ENCODE measurements around the gene ZFP1.

The ZFP1 gene

DNA sequence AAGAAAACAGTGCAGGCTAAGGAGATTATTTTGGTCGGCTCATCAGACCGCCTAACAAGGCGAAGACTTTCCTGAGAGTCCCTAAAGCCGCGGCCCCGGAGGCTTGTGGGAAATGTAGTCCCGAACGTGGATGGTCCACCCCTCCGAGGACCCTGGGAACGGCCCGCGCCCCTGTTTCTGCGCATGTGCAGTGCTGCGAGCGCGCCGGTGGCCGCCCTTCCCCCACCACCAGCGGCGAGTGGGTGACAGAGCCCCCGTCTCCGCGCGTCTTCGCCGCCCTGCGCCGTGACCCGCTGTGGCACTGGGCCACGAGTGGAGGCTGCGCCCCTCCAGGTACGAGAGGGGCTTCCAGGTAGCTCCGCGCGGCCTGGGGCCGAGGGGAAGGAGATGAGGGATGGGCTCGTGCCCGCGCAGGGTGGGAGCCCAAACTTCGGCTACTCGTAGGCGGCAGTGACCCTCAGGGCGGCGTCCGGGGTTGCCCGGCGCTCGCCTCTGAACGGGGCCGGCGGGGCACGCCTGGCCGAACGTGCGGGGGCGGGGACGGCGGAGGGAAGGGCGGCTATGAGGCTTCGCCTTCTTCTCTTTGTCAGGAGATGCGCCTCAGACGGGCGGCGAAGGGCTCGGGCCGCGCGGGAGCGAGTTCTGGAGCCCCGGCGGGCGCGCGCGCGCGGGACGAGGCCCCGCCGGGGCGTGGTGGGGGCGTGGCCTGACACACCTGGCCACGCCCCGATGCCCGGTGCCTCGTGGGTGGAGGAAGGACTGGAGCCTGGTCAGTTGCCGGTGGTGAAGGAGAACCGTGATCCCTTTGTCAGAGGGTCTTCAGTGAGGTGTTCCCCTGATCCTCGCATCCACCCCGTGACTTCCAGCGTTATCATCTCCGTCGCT, at the start of gene ZFP1:
Gene ZFP1, plus strand, starts transcription at position 214 of the 885 bp plus-strand sequence. CDS start 4,428 bp downstream, outside the sequence.
- peak; percentile 95 for DNase-seq

DNA sequence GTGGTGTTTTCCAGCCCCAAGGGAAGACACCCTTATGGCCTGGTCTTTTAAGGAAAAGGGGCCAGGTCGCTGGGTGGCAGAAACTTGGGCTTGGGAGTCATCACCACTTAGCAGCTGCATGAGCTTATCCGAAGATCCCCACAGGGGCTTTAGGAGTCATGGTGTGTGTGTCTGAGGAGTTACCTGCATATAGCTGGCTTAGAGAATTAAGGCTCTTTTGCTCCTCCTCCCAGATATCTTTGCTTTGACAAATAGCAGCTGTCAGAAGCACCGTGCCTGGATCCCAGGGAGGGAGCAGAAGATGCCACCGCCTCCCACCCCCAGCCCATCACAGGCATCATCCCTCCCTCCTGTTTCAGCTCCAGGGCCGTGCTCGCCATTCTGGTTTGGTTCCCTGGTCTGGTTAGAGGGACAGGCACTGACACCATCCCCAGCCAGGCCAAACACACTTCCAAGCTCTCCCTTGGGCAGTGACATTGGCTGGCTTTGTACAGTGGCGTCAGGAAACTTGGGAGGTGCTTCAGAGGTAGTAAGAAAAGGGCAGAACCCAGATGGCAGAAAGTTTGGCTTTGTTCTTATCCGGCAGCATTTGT, 49.2 kb upstream of the ZFP1 start:
- no peak for DNase-seq

DNA sequence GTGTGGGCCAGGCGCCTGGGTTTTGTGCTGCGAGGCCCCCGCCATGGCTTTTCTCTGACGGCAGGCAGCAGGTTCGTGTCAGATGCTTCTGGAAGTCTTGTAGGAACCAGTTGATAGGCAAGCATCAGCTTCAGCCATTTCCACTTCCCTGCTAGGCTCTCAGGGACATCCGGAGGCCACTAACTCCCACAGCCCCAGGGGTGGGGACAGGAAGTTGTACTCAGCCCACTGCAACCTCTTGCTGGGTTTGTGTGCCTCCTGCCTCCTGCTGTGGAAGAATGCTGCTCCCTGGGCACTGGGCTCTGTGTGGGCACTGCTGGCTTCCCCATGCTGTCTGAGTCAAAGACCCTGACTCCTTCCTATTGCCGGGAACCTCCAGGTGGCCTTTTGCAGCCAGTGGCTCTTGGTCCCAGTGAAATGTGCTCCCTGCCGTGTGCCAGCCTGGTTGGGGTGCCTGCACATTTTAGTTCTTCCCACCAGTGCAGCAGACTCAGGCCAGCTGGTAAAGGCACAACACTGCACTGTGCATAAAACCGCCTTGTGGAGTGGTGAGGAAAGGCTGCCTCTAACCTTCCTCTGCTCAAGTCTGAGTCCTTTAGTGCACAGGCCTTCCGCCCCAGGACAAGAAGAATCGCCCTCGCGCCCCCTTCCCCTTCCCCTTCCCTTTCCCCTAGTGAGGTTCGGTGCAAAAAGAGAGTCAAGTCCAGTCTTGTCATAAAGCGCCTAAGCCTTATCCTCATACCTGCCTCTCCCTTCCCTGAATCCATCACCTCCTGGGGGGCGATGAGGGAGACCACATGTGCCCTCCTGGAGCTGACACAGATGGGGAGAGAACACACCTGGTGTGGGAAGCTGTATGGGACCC, 48.4 kb upstream of the ZFP1 start:
- DNase-seq, result no peak

DNA sequence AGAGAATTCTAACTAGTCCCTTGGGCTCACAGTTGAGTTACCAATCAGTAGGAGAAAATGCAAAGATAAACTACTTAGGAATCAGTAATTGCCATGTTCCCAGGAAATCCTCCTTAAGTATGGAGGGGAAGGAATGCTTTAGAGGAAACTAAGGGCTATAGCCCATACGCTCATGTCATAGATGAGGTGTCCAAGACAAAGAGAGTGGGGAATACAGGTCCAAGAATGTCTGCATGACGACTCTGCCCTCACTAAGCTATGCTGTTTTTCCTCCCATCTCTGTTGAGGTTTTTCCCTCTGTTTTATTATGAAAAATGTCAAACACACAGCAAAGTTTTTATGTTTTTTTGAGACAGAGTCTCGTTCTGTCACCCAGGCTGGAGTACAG, 47.7 kb upstream of the ZFP1 start:
- DNase-seq, result no peak

DNA sequence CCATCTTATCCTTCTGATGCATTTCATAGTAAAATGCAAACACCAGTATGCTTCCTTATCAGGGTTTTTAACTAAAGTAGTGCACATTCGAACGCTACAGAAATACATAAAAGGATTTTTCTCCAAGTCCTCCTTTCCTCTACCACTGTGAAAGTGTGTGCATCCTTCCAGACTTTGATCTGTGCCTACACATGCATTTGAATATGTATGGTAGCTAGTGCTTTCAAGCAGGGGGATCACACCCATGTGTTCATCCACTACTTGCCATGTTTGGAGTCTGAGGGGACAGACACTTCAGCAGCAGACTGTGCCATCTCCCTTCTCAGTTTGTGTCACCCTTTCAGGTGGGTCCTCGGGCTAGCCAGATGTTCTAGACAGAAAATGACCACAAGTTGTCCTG, 46.7 kb upstream of the ZFP1 start:
- DNase-seq, result no peak

DNA sequence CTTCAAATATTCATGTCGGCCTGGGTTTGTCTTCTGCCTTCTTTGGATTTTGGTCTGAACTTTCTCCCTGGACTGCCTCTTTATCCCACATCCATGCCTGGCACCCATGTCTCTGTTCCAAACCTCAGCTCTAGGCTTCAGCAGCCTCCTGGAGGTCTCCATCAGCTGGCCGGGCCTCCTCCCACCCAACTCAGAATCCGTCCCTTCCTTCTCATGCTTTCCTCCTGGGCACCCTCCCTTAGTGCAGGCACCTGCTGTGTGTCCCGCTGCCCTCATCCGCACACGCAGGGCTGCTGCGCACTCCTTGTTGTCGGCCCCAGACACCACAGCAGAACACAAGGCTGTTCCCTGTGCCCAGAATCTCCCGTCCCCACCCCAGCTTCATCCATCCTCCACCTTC, 45.7 kb upstream of the ZFP1 start:
- no peak for DNase-seq

DNA sequence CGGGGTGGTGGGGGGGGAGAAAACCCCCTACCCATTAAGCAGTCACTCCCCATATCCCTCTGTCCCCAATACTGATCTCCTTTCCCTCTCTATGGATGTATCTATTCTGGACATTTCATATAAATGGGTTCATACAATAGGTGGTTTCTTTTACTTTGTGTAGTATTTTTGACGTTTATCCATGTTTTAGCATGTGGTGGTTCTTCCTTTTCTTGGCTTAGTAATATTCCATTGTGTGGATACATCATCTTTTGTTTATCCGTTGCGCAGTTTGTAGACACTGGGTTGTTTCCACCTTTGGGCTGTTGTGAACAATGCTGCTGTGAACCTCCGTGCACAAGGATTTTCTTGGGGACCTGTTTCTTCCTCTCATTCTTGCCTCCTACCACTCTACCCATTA, 44.3 kb upstream of the ZFP1 start:
- no peak for DNase-seq

DNA sequence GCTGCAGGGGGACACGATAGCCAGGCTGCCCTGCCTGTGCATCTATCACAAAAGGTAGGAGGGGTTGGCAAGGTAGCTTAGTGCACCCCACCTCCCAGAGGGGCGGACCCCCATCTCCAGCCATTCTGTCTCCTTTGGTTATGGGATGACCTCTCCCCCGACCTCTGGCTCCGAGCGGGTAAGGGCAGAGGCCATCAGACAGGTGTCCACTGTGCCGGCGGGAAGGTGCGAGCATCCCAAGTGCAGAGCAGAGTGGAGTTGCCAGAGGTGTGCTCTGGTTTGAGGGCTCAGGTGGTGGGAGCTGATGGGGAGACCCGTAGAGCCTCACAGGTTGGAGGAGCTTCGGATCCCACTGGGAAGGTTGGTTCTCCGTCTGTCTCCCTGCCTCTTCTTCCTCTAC, 43.5 kb upstream of the ZFP1 start:
- no peak for DNase-seq

DNA sequence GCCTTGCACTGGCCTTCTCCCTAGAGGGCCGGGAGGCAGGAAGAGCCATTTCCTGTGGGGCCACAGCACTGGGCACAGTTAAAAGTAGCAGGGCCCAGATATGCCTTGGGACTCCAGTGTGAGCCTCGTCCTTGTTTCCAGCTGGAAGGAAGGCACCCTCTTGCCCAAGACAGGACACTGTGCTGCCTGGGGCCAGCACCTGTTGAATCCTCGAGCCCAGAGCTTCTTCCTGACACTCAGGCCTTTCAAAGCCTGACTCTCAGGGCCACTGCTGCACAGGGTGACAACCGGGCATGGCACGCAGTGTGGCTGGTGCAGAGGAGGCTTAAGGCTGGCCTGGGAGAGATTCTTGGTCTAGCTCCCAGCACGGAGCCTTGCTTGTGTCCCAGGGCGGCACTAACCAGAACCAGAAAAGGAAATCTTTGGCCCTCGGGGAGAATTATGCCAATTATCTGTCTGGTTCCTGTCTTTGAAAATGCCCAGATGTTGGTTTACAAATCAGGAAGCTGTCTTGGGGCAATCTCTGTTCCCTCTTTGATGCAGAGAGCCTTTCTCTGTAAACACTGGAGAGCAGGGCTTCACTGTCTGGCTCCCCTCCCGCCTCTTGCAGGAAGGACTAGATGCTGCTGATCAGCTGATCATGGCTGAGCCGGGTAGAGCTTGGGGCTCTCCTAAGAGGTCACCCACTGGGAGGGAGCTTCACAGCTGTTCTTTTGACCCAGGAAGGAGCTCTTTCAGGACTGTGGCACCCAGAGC, 42.8 kb upstream of the ZFP1 start:
- no peak for DNase-seq

DNA sequence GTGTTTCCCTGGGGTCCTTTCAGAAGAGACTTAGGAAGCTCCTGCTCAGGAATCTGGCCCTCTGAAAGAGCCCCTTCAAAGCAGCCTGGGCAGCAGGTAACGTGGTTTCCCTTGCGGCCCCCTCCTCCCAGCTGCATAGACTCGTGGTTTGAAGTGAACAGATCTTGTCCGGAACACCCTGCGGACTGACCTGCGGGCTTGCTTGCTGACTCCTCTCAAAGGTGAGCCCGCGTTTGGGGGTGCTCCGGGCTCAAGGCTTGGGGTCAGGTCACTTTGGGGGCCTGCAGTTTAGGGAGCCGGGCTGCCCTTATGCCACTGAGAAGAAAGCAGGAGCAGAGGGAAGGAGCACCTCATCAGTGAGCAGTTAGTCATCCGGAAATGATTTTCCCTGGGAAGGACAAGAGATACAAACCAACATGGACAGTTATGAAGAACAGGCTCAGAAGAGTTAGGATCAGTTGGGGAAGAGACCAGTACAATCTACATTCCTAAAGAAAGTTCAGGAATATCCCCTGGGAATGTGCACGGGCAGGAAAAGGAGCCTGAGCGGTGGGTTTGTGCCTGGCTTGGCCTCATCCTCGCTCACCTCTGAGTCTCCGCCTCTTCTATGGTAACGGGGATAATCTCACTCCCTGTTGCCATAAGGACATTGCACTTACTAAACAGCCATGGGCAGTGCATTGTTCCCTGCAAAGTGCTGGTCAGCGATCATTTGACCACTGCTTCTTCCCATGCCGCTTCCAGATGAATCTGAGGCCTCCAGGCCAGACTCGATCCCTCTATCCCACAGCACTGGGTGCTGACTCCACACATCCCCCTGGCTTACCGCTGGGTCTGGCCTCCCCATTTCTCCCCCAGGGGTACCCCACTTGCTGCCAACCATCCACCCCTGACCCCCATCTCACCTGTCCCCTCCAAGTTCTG, 41.7 kb upstream of the ZFP1 start:
- no peak for DNase-seq

DNA sequence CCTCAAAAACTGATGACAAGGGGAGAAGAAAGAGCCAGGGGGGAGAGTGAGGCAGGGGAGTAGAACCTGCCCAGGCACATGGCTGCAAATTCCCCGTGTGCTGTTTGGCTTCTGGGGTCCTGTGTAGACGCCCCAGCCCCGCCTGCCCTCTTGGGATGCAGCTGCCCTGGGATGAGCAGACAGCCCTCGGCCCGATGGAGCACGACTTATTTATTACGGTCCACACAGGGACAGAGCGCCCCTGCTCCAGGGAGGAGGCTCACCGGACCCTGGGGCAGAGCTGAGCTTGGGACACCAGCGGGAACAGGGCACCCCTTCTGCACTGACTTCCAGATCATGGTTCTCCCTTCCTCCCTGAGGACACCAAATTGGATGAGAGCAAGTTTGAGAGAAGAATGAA, 40.8 kb upstream of the ZFP1 start:
- no peak for DNase-seq

DNA sequence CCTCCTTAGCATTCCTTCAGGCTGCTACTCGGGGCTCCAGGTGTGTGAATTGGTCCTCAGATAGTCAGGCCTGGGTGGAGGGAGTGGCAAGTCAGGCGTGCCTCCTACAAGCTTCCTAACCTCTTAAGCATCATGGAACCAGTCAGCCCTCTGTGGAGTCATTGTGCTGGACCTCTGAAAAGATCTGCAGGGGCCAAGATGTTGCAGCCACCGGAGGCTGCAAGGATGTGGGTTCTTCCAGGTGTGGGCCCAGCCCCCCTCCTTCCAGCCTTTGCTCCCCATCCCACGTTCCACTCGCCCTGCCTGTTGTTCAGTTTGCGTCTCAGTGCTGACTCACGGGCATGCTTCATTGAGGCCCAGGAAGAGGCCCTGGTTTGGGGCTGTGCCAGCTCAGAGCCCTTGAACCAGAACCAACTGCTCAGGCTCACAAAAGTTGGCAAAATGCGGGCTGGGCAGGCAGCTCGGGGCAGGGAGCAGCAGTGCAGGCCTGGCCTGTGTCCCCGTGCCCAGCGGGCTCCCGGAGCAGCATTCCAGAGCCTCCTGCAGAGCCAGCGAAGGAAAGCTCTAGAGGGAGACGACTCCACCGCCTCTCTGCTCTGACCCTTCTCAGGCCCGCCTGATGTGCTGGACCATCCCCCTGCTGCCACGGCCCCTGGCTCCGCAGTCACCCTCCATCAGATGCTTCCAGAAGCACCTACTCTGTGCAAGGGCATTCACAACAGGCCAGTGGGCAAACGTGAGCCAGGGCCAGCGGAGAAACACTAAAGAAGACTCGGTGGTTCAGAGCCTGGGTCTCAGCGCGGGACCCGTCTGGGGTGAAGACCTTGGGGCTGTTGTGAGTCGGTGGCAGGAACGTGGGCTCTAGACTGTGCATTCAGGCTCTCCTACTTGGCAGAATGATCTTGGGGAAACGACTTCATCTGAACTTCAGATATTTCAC, 39.3 kb upstream of the ZFP1 start:
- peak; percentile 69 to 75 for DNase-seq

DNA sequence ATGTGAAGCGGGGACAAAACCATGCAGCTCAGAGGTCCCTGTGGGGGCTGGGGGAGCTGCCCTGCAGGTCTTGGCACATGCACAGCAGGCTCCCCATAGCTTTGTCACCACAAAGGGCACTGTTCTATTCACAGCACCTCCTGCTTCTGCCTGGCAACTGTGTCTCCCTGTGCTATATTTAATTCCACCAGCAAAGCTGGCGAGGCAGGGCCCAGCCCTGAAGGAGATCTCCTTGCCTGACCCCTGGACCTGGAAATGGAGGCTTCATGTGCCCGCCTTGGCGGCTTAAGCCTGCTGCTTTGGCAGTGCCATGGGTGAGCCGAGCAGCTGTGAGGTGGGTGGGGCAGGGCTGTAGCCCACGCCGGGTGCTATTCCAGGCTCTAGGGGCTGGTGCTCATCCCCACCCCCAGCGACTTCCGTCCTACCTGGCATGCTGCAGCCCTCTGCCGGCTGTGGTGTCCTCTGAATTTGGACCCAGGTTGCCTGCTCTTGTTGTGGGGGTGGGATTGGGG, 38.5 kb upstream of the ZFP1 start:
- DNase-seq, result no peak

DNA sequence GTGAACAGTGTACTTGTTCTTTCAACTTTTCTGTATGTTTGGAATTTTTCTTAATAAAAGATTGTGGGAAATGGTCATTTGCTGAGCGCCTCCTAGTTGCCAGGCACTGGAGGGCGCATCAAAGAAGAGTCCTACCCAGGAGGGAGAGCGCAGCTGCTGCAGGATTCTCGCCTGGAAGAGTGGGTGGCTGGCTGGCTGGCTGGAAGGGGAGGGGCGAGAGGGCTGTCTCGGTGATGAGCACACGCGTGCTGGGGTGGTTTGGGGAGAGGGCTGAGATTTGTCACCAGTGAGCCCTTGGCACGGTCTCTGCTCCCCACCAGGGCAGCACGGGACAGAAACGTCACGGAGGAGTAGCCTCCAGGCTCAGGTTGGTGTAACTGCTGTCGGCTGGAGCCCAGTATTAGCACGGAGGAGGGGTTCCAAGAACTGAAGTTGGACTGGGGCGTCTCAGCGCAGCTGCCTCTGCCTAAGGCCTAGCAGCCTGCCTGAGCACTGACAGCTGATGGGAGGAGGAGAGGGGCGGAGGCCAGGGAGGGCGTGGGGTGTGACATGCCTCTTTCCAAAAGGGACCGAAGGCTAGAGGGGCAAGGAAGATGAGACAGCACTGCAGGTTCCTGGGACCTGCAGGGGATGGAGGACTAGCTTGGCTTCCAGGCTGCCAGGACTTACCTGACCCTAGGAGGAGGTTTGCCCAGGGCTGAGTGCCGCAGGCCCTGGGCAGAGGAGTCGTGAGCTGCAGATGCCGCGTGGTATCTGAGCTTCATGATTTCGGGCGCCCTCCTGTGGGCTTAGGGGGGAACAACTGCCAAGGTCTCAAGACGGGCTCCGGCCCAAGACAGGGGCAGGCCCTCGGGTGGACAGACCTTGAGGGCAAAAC, 37.4 kb upstream of the ZFP1 start:
- peak; percentile 80 for DNase-seq

DNA sequence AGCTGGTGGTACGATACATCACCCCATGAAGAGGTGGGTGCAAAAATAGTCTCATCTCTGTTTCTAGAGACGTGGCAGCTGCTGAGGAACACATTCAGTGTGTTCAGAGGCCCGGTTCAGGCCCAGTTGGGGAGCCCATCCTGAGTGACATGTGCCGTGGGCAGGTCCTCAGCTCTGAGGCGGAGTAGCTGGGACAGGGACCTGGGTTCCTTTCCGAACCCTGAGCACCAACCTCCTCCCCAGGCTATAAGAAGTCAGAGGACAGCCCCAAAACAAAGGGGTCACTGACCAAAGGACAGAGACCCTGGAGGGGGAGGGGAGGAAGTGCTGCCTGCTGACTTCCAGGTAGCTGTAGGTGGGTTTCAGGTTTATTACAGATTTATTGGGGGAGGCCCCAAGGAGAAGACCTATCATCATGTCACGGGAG, 36.8 kb upstream of the ZFP1 start:
- no peak for DNase-seq

DNA sequence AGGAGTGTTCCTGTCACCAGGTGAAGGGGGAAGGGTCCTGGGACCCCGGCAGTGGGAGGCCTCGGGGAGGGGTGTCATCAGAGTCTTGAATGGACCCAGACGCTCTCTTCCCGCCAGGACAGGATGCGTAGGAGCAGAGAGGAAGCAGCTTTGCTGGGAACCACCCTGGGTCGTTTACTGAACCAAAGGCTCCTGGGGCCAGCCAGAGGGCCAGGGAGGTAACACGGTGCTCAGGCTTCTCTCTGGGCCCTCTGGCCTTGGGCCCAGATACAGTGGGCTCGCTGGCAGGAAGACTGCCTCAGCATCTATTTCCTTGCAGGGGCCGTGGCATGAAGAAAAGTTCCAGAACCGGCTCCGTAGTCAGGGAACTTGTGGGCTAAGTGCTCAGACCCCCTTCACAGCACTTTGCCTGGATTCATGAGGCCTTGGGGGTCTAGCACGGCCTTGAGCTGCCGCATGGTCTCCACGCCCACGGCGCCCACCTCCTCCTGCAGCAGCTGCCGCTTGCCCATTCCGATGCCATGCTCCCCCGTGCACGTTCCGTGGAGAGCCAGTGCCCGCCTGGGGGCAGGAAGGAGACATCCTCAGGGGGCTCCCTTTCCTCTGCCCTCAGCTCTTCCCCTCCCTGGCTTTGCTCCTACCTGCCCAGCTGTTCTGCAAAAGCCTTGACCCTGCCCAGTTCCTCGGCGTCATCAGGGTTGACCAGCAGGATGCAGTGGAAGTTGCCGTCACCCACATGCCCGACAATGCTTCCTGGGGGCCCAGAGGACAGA, 36.2 kb upstream of the ZFP1 start:
- no peak for DNase-seq

DNA sequence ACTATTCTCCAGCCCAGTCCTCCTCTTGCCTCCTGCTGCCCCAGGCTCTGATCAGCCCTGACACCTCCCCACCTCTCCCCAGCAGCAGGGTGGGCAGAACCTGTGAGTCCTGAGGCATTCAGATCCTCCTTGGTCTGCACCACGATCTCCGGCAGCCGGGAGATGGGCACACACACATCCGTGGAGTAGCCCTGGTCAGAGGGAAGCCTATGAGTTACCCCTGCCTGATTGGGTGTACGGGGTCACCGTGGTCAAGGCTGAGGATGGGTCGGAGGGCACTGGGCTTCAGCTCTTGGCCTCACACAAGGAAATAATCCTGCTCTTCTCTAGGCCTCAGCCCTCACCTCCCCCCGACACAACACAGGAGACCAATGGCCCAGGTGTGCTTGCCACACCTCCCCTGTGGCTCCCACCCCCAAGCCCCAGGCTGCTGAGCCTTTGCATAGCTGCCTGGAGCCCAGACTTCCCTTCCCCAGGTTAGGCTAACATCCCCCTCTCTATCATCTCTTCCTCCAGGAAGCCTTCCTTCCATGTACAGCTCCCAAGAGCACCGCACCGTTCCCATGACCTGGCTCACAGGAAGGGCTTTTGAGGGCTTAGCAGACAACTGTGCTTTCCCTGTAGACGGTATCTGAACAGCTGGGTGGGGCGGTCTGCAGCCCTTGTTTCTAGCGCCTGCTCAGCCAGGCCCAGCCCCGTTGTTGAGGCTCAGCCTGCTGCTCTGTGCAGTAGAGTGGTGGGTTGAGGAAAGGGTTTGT, 35.4 kb upstream of the ZFP1 start:
- no peak for DNase-seq

All from stimulated activated CD4-positive, alpha-beta T cell treated with anti-CD3 and anti-CD28 coated beads, Interleukin-2, amount 100 ng/mL, for 48 hours (primary cell).